Raji (cell line): Measurements from ENCODE around the gene SLC2A4.

Experiments
- POLR2A ChIP-seq: IDR thresholded peaks from 2 replicates; pipeline ENCODE4 v1.6.1; 2011; ENCODE audit warnings: low read depth, low read length, control low read depth; ENCODE audit not compliant: insufficient read depth

SLC2A4 gene

GRCh38 chr17:7318121-7318860 is 36.8 kb downstream of the SLC2A4 start:
- no peak for TF ChIP-seq POLR2A

DNA sequence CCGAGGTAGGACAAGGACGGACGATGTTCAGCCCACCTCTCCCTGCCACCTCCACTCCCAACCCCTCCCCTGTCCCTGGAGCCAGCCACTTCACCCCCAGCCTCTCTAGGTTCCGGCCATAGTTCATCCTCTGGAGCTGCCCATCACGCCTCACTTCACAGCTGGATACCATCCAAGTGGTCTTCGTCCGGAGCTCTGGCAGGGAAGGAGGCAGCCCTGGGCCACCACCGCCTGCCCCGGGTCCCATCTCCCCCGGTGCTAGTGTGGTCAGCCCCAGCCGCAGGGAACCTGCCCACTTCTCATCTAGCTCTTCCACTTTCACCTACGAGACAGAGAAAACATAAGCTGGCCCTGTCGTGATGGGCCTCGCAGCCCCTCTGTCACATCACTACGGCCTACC is 39.9 kb downstream of the SLC2A4 start:
- TF ChIP-seq POLR2A = no peak

DNA sequence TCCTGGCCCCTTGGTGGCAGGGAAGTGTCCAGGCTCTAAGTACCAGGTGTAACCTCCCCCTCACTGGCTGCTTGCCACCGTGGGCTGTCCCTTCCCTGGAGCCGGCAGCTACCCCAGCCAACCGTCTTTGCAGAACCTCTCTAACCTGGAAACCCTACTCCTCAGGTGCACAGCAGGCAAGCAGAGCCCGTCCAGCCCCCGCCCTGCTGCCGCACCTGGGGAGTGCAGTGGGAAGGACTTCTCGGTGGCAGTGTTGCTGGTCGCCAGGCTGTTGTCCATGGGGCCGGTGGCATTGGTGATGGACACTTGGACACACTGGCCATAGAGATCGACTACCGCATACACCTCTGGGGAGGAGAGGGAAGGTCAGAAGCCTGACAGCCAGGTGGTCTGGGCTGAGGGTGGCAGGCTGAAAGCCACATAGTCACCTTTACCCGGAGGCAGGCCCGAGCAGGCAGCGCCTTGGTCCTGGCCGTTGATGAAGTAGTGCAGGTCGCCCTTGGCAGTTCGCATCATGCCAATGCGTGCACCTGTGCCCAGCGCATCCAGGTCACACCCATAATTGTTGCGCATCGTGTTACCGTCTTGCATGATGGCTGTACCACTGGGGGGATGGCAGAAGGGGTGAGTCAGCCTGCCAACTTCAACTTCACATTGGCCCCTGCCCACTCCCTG is 41.1 kb downstream of the SLC2A4 start:
- no peak for TF ChIP-seq POLR2A

DNA sequence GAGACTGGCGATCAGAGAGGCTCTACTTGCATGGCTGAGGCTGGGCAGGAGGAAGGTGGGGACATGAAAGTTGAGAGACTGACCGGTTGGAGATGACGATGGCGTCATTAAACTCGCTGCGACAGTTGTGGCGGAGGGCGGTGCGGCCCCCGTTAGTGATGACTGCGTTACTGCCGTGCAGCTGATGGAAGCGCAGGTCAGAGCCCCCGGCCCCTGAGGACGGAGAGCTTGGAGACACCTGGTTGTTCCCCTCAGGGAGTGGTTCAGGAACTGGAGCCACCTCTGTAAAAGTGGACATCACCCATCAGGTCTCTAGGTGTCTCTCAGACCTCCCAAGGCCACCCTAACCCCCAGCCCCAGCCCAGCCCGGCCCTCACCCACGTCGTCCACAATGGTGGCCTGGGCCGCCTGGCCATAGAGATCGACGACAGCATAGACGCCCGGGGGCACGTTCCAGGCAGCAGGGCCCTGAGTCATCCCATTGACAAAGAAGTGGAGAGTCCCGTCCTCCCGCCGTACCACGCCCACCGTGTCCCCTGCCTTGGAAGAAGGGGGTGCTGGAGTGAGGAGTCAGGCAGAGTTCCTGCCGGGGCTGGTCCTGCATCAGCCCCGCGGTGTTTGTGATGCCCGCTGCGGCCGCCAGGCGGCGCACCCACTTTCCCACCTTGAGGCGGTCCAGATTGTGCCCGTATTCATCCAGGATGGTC is 42.4 kb downstream of the SLC2A4 start:
- no peak for TF ChIP-seq POLR2A

DNA sequence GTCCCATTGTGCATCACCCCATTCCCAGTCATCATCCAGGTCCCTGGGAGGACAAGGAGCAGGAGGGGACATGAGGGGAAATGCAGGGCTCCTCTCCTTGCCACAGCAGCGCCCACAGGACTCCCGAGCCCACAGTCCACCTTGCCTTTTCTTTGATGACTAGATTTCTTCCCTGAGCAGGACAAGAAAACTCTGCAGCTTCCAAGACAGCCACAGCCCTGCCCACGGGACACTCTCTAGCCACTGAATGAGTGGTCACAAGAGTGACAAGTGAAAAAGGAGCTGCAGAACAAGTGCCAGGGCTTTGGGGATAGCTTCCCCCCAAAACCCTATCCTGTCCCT is 42.9 kb downstream of the SLC2A4 start:
- no peak for TF ChIP-seq POLR2A

DNA sequence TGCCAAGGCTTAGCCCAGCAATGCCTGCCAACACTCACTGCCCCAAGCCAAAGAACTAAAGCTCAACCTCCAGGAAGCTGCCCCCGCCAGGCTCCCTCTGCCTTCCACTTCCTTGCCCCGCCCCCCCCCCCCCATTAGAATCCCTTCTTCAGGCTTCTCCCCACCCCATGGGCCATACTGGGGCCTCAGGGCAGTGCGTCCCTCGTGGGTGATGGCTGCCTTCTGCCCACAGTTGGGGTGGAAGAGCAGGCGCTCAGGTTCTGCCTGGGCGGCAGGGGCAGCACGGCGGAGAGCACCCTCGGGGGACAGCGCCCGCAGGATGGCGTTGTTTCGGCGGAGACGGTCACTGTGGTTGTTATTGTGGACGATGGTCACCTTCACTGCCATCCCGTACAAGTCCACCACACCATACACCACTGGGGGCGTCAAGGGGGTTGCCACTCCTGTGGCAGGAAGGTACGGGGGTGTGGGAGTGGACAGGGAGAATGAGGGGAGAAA is 43.6 kb downstream of the SLC2A4 start:
- TF ChIP-seq POLR2A = no peak

GRCh38 chr17:7326186-7326585 is 44.7 kb downstream of the SLC2A4 start:
- TF ChIP-seq POLR2A = no peak

DNA sequence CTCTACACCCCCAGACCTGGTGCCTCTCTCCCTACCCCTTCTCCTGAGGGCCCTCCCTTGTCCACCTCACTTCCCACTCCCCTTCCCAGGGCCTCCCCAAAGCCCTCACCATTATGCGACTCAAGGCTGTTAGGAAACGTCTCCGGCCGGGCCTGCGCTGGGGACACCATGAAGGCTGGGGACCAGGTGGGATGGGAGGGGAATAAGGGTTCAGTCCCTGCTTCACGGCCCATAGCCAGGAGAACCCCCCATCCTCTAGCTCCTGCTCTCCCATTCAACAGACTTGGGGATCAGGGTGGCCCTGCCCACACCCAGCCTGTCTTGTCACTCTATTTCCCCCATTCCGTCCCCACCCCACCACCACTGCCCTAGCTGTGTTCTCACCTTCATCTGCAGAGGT is 45.5 kb downstream of the SLC2A4 start:
- TF ChIP-seq POLR2A = no peak

DNA sequence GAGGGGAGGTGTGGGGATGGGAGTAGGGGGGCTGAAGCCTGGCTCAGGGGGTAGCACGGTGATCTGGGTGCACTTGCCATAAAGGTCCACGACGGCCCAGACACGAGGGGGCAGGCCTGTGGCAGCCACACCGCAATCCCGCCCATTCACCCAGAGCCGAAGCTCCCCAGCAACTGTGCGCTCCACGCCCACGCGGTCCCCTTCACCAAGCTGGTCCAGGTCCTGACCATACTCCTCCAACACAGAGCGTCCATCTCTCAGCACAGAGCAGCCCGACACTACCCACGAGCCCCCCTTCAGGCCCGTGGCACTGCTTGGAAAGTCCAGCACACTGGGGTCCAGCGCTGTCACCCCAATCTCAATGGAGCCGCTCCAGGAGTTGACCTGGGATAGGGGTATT is 46.0 kb downstream of the SLC2A4 start:
- TF ChIP-seq POLR2A = no peak

DNA sequence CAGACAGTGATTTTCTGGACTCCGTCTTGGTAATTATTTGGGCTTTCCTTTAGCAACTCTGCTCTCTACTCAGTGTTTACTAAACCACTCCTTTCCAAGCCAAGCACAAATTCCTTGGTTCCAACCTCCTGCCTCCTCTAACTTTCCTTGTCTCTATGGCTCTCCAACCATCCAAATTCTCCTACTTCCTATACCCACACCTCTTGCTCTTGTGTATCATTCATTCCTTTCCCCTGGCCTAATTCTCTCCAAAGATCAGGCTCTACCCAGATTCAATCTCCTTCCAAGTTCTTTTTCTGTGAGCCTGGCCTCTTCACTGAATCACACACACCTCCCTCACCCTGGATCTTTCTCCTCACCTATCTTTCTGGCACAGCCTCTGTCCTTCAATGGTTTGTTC is 46.5 kb downstream of the SLC2A4 start:
- TF ChIP-seq POLR2A = no peak

GRCh38 chr17:7328840-7329373 is 47.4 kb downstream of the SLC2A4 start, which contains the start of gene NEURL4:
Gene NEURL4 (minus strand): TSS chr17:7329335. CDS start chr17:7329312, 23 bp downstream.
- no peak for TF ChIP-seq POLR2A

DNA sequence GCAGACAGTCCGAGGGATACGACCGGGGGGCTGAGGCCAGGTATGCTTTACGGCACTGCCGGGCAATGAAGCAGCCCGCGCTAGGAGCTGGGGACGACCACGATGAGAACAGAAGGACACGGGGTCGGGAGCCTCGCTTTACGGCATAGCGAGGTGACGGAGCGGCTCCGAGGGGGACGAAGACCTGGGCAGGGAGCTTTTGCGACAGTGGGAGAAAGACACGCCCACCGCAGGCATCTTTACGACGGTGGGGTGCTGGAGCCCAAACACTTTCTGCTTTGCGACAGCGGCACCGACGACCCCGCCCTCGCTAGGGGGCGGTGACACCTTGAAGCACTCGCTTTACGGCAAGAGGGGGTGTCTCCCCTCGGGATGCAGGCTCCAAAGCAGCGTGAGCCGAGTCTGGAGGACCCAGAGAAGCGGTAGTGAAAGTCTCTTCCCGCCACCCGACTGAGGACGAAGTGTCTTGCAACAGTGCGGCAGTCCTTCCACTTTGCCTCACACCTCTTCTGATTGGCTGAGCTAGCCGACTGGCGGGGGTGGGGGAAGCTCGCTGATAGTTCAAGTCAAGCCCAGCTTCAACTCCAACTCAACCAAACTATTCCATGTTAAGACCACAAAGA is 48.0 kb downstream of the SLC2A4 start:
- peak; percentile 94 for TF ChIP-seq POLR2A

DNA sequence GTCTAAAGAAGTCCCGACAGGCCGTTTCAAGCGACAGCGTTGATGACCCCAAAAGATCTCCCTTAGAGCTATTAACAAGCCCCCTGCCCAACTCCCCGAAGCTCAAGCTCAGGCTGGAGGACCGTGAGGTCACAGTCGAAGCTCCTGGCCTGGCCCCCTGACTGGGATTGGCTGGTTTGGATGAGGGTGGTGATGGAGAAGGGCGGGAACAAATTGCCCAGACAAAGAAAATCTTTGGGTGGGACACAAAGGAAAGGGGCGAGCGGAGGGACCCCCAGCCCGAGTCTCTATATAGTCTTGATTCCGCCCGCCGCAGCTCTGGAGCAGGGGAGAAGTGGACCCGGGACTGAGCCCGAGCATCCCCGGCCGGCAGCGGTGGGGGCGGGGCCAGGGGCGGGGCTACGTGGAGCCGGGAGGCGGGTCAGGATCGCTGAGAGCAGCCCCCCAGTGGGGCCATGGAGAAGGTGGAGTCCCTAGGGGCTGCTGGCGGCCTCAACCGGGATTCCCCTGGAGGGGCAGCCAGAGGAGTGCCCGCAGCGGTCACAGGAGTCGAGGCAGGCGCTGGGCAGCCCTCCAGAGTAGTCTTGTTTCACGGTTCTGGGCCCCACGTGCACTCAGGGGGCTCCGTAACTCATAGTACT is 48.6 kb downstream of the SLC2A4 start:
- peak; percentile 48; the same call in 1 of the 2 replicates for TF ChIP-seq POLR2A

GRCh38 chr17:7330638-7331015 is 49.1 kb downstream of the SLC2A4 start:
- no peak for TF ChIP-seq POLR2A

DNA sequence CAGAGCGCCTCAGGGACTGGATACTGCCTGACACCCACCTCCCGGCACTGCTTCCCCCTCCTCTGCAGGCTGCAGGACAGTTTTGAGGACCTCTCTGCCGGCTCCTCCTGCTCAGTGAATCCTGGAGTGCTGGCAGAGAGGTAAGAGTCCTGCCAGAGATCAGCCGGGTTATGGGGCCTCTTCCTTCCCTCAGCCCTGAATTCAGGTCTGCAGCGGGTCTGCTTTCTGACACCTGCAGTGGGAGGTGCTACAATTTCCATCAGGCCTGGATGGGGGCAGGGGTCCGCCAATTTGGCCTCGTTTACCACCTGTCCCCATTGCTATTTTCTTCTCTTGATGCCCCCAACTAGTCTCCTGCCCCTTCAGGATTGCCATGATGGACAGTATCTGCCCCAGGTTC is 50.6 kb downstream of the SLC2A4 start:
- no peak for TF ChIP-seq POLR2A
